Measurements from ENCODE around the gene TOMM7.
"Not testable (repeated sequence)": the region's sequence is repeated elsewhere in the genome, so short reads cannot be mapped to it uniquely, and the experiment has no call there.

Gene TOMM7

GRCh38 chr7:22814261-22815208, 8.1 kb downstream of the TOMM7 start:
- DNase-seq, result no peak

- DNase-seq, result no peak
Observed at GRCh38 chr7:22812353-22812752, 10.3 kb downstream of the TOMM7 start.

DNA sequence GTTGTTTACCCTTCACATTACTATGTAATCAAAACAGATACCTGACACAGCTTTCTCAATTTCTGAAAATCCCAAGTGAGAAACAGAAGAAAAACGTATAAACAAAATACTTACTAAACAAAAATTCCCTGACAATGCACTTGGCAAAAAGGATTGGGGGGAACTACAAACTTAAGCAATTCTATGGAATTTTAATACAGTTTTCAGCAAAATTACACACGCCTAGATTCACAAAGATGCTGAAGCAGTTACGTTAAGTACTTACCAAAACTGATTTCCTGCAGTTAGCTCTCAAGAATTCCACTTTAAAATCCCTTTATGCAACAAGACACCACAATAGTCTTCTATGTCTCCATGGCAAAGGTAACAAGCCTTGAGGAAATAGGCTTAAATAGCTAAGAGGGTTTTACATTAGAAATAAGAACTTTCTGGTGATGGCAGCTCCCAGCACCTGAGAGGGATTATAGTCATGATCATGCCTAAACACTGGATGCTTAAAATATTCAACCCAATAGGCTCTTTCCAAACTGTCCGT, 10.8 kb downstream of the TOMM7 start:
- no peak for DNase-seq

DNA sequence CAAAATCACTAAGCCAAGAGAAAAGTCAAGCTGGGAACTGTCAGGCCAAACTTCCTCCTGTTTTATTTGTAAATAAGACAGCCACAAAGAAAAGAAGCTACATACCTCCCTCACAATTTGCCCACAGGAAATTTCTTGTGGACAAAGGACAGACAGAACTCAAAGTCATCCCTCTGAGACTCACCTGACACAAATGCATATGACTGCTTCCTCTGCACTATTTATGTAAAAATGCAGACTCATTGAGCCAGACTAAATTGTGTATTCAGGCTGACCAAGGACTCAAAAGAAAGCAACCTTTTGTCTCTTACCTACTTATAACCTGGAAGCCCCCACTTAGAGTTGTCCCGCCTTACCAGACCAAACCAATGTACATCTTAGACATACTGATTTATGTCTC, 11.8 kb downstream of the TOMM7 start:
- no peak for DNase-seq

DNA sequence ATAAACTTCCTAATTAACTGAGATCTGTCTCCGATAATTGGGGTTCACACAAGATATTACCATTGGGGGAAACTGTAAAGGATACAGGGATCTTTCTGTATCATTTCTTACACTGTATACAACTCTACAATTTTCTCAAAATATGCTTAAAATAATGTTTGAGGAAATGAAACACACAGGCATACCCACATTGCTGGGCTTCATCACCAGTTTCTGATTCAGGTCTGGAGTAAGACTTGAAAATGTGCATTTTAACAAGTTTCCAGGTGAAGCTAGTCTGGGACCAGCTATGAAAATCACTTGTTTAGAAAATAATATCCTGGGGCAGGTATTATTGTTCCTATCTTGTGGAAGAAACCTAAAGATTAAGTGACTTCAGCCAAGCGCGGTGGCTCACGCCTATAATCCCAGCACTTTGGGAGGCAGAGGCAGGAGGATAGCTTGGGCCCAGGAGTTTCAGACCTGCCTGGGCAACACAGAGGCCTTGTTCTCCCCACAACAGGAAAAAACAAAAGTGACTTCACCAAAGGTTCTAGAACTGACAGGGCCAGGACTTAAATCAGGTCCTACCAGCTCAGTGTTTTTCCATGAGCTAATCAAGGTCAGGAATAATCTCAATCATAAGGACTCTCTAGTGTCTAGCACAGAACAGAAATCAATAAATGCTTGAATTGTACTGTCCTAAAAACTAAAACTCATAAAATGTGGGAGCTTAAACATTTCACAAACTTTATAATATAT, 12.6 kb downstream of the TOMM7 start:
- DNase-seq, result no peak

GRCh38 chr7:22808140-22808539, 14.5 kb downstream of the TOMM7 start:
- DNase-seq, result no peak

DNA sequence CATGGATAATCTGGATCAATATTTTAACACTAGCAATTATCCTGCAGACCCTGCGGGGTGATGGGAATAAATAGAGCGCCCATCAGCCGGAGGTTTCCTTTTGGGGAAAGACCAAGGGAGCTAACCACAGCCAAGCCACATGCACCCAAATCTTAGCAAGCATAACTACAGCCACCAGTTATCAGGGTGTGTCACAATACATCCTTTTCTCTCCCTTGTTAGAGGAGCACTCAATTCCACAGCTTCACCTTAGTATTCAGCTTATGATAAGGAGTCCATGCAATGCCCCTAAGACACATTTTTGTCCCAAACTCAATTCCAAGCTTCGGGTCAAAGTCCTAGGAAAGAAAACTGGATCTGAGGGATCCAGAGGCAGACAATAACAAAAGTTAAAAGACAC, 15.9 kb downstream of the TOMM7 start:
- DNase-seq, result no peak

DNA sequence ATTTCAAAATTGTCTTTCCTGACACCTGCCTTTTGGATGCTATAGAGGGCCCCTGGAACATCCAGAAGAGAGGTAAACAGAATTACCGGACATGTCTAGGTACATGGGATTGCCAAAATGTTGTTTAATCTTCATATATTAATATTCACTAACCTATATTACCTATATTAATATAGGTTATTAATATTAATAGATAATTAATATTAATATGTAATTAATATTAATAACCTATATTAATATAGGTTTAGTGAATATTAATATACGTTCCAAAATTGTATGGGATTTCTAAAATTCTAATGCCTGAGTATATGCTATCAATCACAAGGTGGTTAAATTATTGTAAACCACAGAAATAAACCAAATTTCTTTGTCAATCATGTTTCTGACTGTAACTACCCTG, 17.4 kb downstream of the TOMM7 start:
- no peak for DNase-seq

GRCh38 chr7:22802831-22803230, 19.8 kb downstream of the TOMM7 start:
- DNase-seq, result not testable (repeated sequence)

DNA sequence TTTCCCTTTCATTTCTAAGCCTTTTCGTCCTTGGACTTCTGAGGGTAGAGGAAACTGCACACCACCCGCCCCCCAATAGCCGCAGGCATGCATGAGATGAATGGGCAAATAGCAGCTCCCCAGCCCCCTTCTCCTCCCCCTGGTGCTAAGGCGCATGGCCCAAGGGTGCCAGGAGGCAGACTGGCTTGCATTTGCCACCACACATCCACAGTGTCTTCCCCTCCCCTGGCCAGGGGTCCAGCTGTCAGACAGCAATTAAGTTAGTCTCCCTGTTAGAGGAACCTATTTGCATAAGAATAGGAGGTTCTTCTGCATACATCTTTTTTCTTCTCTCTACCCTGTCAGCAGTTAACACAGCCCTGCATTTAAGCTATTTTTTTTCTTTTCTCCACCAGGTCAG, 20.2 kb downstream of the TOMM7 start:
- DNase-seq, result no peak

- DNase-seq, result no peak
Observed at GRCh38 chr7:22801912-22802311, 20.7 kb downstream of the TOMM7 start.

GRCh38 chr7:22799633-22800032, 23.0 kb downstream of the TOMM7 start:
- DNase-seq, result no peak

- no peak for DNase-seq
Observed at GRCh38 chr7:22793593-22794462, 28.8 kb downstream of the TOMM7 start.

GRCh38 chr7:22791204-22792158, 31.2 kb downstream of the TOMM7 start:
- no peak for DNase-seq

DNA sequence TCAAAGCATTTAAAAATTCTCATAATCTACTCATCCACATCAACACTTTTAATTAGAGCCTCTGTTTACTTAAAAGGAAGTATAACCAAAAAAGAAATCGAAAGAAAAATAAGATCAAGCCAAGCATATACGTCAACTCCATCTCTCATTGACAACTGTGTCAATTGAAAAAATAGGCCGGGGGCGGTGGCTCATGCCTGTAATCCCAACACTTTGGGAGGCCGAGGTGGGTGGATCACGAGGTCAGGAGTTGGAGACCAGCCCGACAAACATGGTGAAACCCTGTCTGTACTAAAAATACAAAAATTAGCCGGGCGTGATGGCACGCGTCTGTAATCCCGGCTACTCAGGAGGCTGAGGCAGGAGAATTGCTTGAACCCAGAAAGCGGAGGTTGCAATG, 32.0 kb downstream of the TOMM7 start:
- DNase-seq, result not testable (repeated sequence)

- no peak for DNase-seq
Observed at GRCh38 chr7:22787951-22788350, 34.7 kb downstream of the TOMM7 start.

- no peak for DNase-seq
Observed at GRCh38 chr7:22786290-22786932, 36.2 kb downstream of the TOMM7 start.

DNA sequence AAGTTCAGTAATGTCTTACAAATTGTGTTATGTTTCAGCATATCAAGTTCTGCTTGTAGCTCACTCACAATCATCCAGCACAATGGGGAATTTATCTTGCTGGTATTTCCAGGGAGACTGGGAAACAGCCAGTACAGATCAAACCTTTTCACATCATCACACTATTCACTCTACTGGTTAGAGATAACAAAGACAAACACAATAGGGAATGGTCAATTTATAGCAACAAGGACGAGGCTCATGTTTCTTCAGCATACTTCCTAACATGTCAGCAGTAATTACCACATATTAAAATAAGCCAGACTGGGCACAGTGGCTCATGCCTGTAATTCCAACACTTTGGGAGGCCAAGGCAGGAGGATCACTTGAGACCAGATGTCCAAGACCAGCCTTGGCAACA, 38.3 kb downstream of the TOMM7 start:
- DNase-seq, result no peak

- DNase-seq, result no peak
Observed at GRCh38 chr7:22783421-22783820, 39.2 kb downstream of the TOMM7 start.

GRCh38 chr7:22782616-22783232, 39.9 kb downstream of the TOMM7 start:
- peak; percentile 32 for DNase-seq

Measured in GDM1 (cell line).